Natural killer cell (primary cell): Measurements from ENCODE around the gene DAD1. TPM values are rescaled to one million over a fixed set of nuclear protein-coding genes. Genes with fewer than 3 reads are reported as not detected.

Source experiments
- ATAC-seq, 3 donors: fragments of 150-1000 bp in 2 of 3; fragments of 200-7000 bp in 1 of 3; cut with Tn5 transposase; 1 replicate in 1 of 3; 2 replicates in 2 of 3; pipeline ENCODE4 v1.10.0; 2021; ENCODE audit warnings: mild to moderate bottlenecking in 2 of 3, moderate library complexity in 2 of 3
- DNase-seq, 2 donors: peaks; one replicate each; pipeline versions ENCODE4 v3.0.0 to v3.0.0-alpha.2; 2013 to 2021; ENCODE audit warnings: mixed read lengths in 1 of 2
- H3K27ac ChIP-seq: one replicate; pipeline ENCODE4 v1.5.1; 2013; ENCODE audit warnings: mild to moderate bottlenecking, low read length
- H3K27me3 ChIP-seq: one replicate; pipeline ENCODE4 v1.6.1; 2013; ENCODE audit warnings: low read length; ENCODE audit not compliant: control insufficient read depth, insufficient read depth
- H3K36me3 ChIP-seq: one replicate; pipeline ENCODE4 v1.6.1; 2013; ENCODE audit warnings: low read length; ENCODE audit not compliant: control insufficient read depth, insufficient read depth
- H3K4me1 ChIP-seq: one replicate; pipeline ENCODE4 v1.6.1; 2013; ENCODE audit warnings: low read length; ENCODE audit not compliant: control insufficient read depth, insufficient read depth
- H3K4me3 ChIP-seq: one replicate; pipeline ENCODE4 v1.5.1; 2013; ENCODE audit warnings: low read length
- H3K9me3 ChIP-seq: one replicate; pipeline ENCODE4 v1.6.1; 2013; ENCODE audit warnings: low read length; ENCODE audit not compliant: control insufficient read depth, insufficient read depth
- H3K27ac Mint-ChIP-seq, 2 donors: one replicate each; pipeline ENCODE4 v1.8.0; 2022; ENCODE audit warnings: mild to moderate bottlenecking in 2 of 2, mixed read lengths in 2 of 2, moderate library complexity in 1 of 2
- H3K27me3 Mint-ChIP-seq, 2 donors: one replicate each; pipeline ENCODE4 v1.8.0; 2022; ENCODE audit warnings: low read depth in 2 of 2, mixed read lengths in 2 of 2
- H3K36me3 Mint-ChIP-seq: one replicate; pipeline ENCODE4 v1.8.0; 2022; ENCODE audit warnings: mixed read lengths
- H3K4me1 Mint-ChIP-seq, 2 donors: one replicate each; pipeline ENCODE4 v1.8.0; 2022; ENCODE audit warnings: mixed read lengths in 2 of 2
- H3K4me3 Mint-ChIP-seq: one replicate; pipeline ENCODE4 v1.8.0; 2022; ENCODE audit warnings: mild to moderate bottlenecking, moderate library complexity, mixed read lengths
- H3K9me3 Mint-ChIP-seq, 2 donors: one replicate each; pipeline ENCODE4 v1.8.0; 2022; ENCODE audit warnings: mixed read lengths in 2 of 2
- CTCF ChIP-seq: fragments of 200-600 bp; IDR thresholded peaks from one replicate; pipeline ENCODE4 v1.8.0; 2022; ENCODE audit warnings: antibody characterized with exemption
- WGBS: methylation state at CpG from one replicate; pipeline ENCODE4 v1.1.7; 2013; ENCODE audit warnings: missing lambda C conversion rate; ENCODE audit not compliant: insufficient coverage; 5-methylcytosine and 5-hydroxymethylcytosine counted together
- intact Hi-C: fragments of 100-400 bp; cut with micrococcal nuclease; formaldehyde crosslinking; loops from one replicate; pipeline ENCODE4 v1.14.2; 2022
- total RNA-seq, 4 donors: library from RNA; stranded (reverse); fragments of 120-200 nt in 1 of 4; gene quantifications; one replicate each; pipeline versions ENCODE4 v1.2.3 to v1.2.4, GENCODE V29; 2013 to 2022

DAD1 gene
- total RNA-seq, 3 donors from 2014 or later (not counting 1 experiment from before 2014, with no cell fraction given), result 79.5 to 97.9 (median 92.8) TPM

- peak; percentile 72 to 76 for DNase-seq
- under 1% methylated on average over 49 of the region's 49 CpGs for WGBS
- peaks cover 13% of the 10 kb centered on the region for H3K4me1 ChIP-seq
- Mint-ChIP-seq H3K4me3 (peak within 1 kb of the TSS; percentile 97), H3K4me1 (peaks cover 43 to 44% of the 10 kb centered on the region in 2 donors), H3K36me3 (no peaks in the 10 kb centered on the region), H3K9me3 (no peaks in the 10 kb centered on the region), H3K27ac (peak within 1 kb of the TSS; percentile 88 to 96), H3K27me3 (peaks cover 16 to 24% of the 10 kb centered on the region in 2 donors)
- peaks cover 13% of the 10 kb centered on the region for H3K36me3 ChIP-seq
- peak within 1 kb of the TSS; percentile 75 for H3K27ac ChIP-seq
- TF ChIP-seq CTCF, result no peak
- intact Hi-C loops, result loop anchor here (1.0 kb wide), 1 partner anchor 9 kb away; the partner anchor contains the start of gene DAD1
- H3K9me3 ChIP-seq, result no peaks in the 10 kb centered on the region
- peak; percentile 92 to 96 (median 93) for ATAC-seq
- H3K4me3 ChIP-seq, result peak within 1 kb of the TSS; percentile 90
- H3K27me3 ChIP-seq, result no peaks in the 10 kb centered on the region
Measured at GRCh38 chr14:22598099-22598895, 9.3 kb upstream of the DAD1 start, which contains the start of gene ABHD4. ABHD4 (plus strand) TSS chr14:22598300; CDS start chr14:22598307, 7 bp downstream.

GRCh38 chr14:22597771-22598098 lies 8.7 kb upstream of the DAD1 start:
- WGBS, result 9% methylated on average over 9 of the region's 9 CpGs

GRCh38 chr14:22597265-22597664 lies 8.2 kb upstream of the DAD1 start:
- Histone ChIP-seq H3K27me3 (no peaks in the 10 kb centered on the region), H3K4me1 (peaks cover 13% of the 10 kb centered on the region), H3K36me3 (peaks cover 3% of the 10 kb centered on the region), H3K9me3 (no peaks in the 10 kb centered on the region), H3K27ac (no peak overlapping the region), H3K4me3 (no peak overlapping the region)
- intact Hi-C loops, result no loop called here
- Mint-ChIP-seq H3K27ac (peak overlapping the region; percentile 88 to 96), H3K4me3 (peak overlapping the region; percentile 97), H3K36me3 (no peaks in the 10 kb centered on the region), H3K27me3 (peaks cover 21 to 31% of the 10 kb centered on the region in 2 donors), H3K4me1 (peaks cover 41 to 42% of the 10 kb centered on the region in 2 donors), H3K9me3 (no peaks in the 10 kb centered on the region)
- no peak for TF ChIP-seq CTCF
- ATAC-seq (no peak), DNase-seq (no peak)
- WGBS, result 92% methylated on average over 6 of the region's 6 CpGs

More at GRCh38 chr14:22597771-22598098, 8.7 kb upstream of the DAD1 start:
- TF ChIP-seq CTCF, result no peak
- no peaks in the 10 kb centered on the region for H3K9me3 ChIP-seq
- H3K4me3 ChIP-seq, result peak overlapping the region; percentile 90
- H3K36me3 ChIP-seq, result peaks cover 8% of the 10 kb centered on the region
- intact Hi-C loops, result loop anchor here (1.0 kb wide), 1 partner anchor 8 kb away; the partner anchor contains the start of gene DAD1
- H3K27me3 ChIP-seq, result no peaks in the 10 kb centered on the region
- Mint-ChIP-seq H3K27me3 (peaks cover 21 to 30% of the 10 kb centered on the region in 2 donors), H3K4me3 (peak overlapping the region; percentile 97), H3K27ac (peak overlapping the region; percentile 88 to 96), H3K36me3 (no peaks in the 10 kb centered on the region), H3K4me1 (peaks cover 43 to 44% of the 10 kb centered on the region in 2 donors), H3K9me3 (no peaks in the 10 kb centered on the region)
- H3K4me1 ChIP-seq, result peaks cover 13% of the 10 kb centered on the region
- ATAC-seq (peak; percentile 16 to 32 (median 16)), DNase-seq (no peak)
- peak overlapping the region; percentile 3 for H3K27ac ChIP-seq
